ENCODE measurements around the gene ANKRD44. TPM values are rescaled to one million over a fixed set of nuclear protein-coding genes. Genes with fewer than 3 reads are reported as not detected.

ANKRD44 gene
- total RNA-seq, 4 donors from 2014 or later: 9.1 to 20.8 (median 14.9) TPM

GRCh38 chr2:197007716-197008628, 302.6 kb downstream of the ANKRD44 start:
- TF ChIP-seq, protein P1, sequence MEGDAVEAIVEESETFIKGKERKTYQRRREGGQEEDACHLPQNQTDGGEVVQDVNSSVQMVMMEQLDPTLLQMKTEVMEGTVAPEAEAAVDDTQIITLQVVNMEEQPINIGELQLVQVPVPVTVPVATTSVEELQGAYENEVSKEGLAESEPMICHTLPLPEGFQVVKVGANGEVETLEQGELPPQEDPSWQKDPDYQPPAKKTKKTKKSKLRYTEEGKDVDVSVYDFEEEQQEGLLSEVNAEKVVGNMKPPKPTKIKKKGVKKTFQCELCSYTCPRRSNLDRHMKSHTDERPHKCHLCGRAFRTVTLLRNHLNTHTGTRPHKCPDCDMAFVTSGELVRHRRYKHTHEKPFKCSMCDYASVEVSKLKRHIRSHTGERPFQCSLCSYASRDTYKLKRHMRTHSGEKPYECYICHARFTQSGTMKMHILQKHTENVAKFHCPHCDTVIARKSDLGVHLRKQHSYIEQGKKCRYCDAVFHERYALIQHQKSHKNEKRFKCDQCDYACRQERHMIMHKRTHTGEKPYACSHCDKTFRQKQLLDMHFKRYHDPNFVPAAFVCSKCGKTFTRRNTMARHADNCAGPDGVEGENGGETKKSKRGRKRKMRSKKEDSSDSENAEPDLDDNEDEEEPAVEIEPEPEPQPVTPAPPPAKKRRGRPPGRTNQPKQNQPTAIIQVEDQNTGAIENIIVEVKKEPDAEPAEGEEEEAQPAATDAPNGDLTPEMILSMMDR (IDR thresholded peaks at IDR 0.05): no peak
- no peak for TF ChIP-seq POLR2A (IDR thresholded peaks at IDR 0.05)
- intact Hi-C loops (cut with DNase I; ENCODE audit: low total_unique reads): no loop called here
- DNase-seq (ENCODE audit: low spot score in 2 of 2): no peak
- H3K4me3 ChIP-seq (ENCODE audit: low read depth, poor library complexity, severe bottlenecking): no peak overlapping the region
- 68 to 69% methylated on average over 4 of the region's 4 CpGs for WGBS, 2 donors

DNA sequence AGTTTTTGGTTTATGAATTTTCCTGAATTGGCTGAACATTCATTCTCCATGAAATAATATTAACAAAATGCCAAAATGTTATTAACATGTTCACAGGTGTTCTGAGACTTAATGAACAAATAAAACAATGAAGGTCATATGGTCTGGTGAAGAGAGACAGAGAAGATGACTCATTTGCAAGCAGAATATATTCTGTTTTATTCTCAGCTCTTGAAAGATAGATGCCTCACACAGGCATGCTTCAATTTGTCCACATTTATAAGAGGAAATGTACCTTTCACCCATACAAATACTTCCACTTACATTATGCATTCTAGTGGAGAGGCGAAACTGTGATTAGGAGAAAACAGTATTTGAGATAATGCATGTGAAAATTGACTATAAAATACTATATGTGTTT, 308.7 kb downstream of the ANKRD44 start:
- TF ChIP-seq, protein P1 (IDR thresholded peaks at IDR 0.05): no peak
- TF ChIP-seq POLR2A (IDR thresholded peaks at IDR 0.05): no peak
- no peak for DNase-seq (ENCODE audit: low spot score in 2 of 2)
- no peak overlapping the region for H3K4me3 ChIP-seq (ENCODE audit: low read depth, poor library complexity, severe bottlenecking)
- intact Hi-C loops (cut with DNase I; ENCODE audit: low total_unique reads): no loop called here
- WGBS, 2 donors: 93 to 100% methylated on average over 1 of the region's 1 CpG

DNA sequence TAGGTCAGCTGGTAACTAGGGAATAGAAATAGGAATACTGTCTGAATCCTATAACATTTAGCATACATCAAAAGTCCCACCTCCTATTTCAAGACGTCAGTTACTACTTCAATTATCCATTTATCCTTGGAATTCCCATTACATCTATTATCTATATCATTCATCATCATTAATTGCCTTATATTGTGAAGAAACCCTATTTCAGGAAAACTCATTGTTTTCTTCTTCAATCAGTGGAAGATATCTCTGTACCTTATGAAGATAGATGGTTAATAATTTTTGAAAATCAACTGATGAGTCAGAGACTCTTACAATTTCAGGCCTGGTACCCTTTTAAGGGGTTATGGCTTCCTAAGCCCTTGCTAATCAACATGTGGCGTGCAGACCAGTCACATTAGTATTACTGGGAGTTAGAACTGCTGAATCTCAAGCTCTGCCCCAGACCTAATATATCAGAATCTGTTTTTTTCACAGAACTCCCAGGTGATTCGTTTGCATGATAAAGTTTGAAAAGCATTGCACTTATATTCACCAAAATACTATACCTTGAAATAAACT, 314.7 kb downstream of the ANKRD44 start:
- TF ChIP-seq, protein P1 (IDR thresholded peaks at IDR 0.05): no peak
- TF ChIP-seq POLR2A (IDR thresholded peaks at IDR 0.05): no peak
- intact Hi-C loops (cut with DNase I; ENCODE audit: low total_unique reads): no loop called here
- DNase-seq (ENCODE audit: low spot score in 2 of 2): no peak
- 82 to 89% methylated on average over 3 of the region's 3 CpGs for WGBS, 2 donors
- no peak overlapping the region for H3K4me3 ChIP-seq (ENCODE audit: low read depth, poor library complexity, severe bottlenecking)

DNA sequence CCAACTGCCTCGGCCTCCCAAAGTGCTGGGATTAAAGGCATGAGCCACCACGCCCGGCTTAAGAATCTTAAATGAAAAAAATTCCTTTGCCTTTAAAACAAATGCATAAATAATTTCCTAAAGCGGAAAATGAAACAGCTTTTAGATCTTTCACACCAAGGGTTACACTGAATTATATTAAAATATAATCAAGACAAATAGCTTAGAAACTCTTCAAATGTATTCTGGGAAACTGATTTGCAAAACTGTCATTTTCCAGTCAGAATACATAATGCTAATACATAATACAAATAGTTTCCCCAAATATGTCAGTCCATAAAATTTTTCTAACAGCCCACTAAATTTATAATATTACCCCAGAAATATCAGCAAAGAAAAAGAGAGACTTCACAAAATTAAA, 315.8 kb downstream of the ANKRD44 start:
- DNase-seq (ENCODE audit: low spot score in 2 of 2): no peak
- H3K4me3 ChIP-seq (ENCODE audit: low read depth, poor library complexity, severe bottlenecking): no peak overlapping the region
- intact Hi-C loops (cut with DNase I; ENCODE audit: low total_unique reads): no loop called here
- WGBS, 2 donors: 80 to 85% methylated on average over 4 of the region's 4 CpGs
- TF ChIP-seq, protein P1 (IDR thresholded peaks at IDR 0.05): no peak
- no peak for TF ChIP-seq POLR2A (IDR thresholded peaks at IDR 0.05)

DNA sequence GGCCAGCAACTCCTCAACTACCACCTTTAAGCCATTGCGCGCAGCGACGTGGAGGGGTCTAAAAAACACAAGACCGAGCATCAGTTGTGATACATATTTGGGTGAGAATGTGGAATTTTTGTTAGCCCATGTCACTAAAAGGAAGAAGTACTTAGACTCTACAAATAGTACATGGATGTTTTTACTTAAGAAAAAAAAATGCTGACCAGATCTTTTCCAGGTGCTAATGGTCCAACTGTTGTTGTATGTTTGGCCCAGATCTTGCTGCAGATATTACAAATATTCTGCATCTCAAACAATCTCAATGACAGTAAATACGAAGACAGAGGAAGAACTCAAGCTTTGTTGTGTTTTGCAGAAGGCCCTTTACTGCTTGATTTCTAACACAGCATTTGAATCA, 317.0 kb downstream of the ANKRD44 start:
- intact Hi-C loops (cut with DNase I; ENCODE audit: low total_unique reads): no loop called here
- DNase-seq (ENCODE audit: low spot score in 2 of 2): no peak
- no peak overlapping the region for H3K4me3 ChIP-seq (ENCODE audit: low read depth, poor library complexity, severe bottlenecking)
- no peak for TF ChIP-seq POLR2A (IDR thresholded peaks at IDR 0.05)
- TF ChIP-seq, protein P1 (IDR thresholded peaks at IDR 0.05): no peak
- WGBS, 2 donors: 91 to 92% methylated on average over 6 of the region's 6 CpGs
